Stimulated activated CD4-positive, alpha-beta T cell treated with anti-CD3 and anti-CD28 coated beads, Interleukin-2, amount 100 ng/mL, for 4 hours (primary cell): ENCODE data around the gene LMTK3.
"Not testable (repeated sequence)": the region's sequence is repeated elsewhere in the genome, so short reads cannot be mapped to it uniquely, and the experiment has no call there.

ENCODE experiments used
- DNase-seq: peaks from one replicate; pipeline ENCODE4 v3.0.0-alpha.2; 2020; ENCODE audit warnings: low read depth

The LMTK3 gene

GRCh38 chr19:48538057-48538456 is 26.4 kb upstream of the LMTK3 start:
- DNase-seq, result not testable (repeated sequence)

- no peak for DNase-seq
Measured at GRCh38 chr19:48537541-48537940, 25.9 kb upstream of the LMTK3 start.

GRCh38 chr19:48533770-48534169 is 22.1 kb upstream of the LMTK3 start:
- no peak for DNase-seq

- DNase-seq, result no peak
Measured at GRCh38 chr19:48530770-48531169, 19.1 kb upstream of the LMTK3 start.

GRCh38 chr19:48530066-48530720 is 18.6 kb upstream of the LMTK3 start:
- DNase-seq, result no peak

GRCh38 chr19:48529156-48529555 is 17.5 kb upstream of the LMTK3 start:
- no peak for DNase-seq

GRCh38 chr19:48524732-48525131 is 13.1 kb upstream of the LMTK3 start:
- DNase-seq, result no peak

GRCh38 chr19:48524221-48524620 is 12.6 kb upstream of the LMTK3 start:
- no peak for DNase-seq

- no peak for DNase-seq
Measured at GRCh38 chr19:48520134-48520533, 8.5 kb upstream of the LMTK3 start.

- DNase-seq, result not testable (repeated sequence)
Measured at GRCh38 chr19:48519426-48519825, 7.8 kb upstream of the LMTK3 start.

- no peak for DNase-seq
Measured at GRCh38 chr19:48518207-48518606, 6.6 kb upstream of the LMTK3 start.

- no peak for DNase-seq
Measured at GRCh38 chr19:48516536-48516935, 4.9 kb upstream of the LMTK3 start.

GRCh38 chr19:48514123-48514458 is 2.5 kb upstream of the LMTK3 start:
- DNase-seq, result no peak

- peak; percentile 63 for DNase-seq
Measured at GRCh38 chr19:48513289-48514122, 1.9 kb upstream of the LMTK3 start.

- DNase-seq, result no peak
Measured at GRCh38 chr19:48512504-48513288, 1.1 kb upstream of the LMTK3 start.

GRCh38 chr19:48511321-48511731 is 309 bp downstream of the LMTK3 start:
- DNase-seq, result no peak

GRCh38 chr19:48510421-48511268 is 990 bp downstream of the LMTK3 start:
- peak; percentile 70 for DNase-seq

GRCh38 chr19:48509467-48510194 is 2.0 kb downstream of the LMTK3 start:
- DNase-seq, result no peak

GRCh38 chr19:48508729-48509411 is 2.8 kb downstream of the LMTK3 start:
- DNase-seq, result no peak

GRCh38 chr19:48507911-48508439 is 3.7 kb downstream of the LMTK3 start:
- no peak for DNase-seq
